GM21390 (cell line): Measurements from ENCODE around the gene RNF41.
"Not testable (repeated sequence)": the region's sequence is repeated elsewhere in the genome, so short reads cannot be mapped to it uniquely, and the experiment has no call there.

Experiments used
- ATAC-seq: cut with Tn5 transposase; IDR thresholded peaks from one replicate; pipeline ENCODE4 v1.9.1; 2021; ENCODE audit not compliant: unreplicated experiment

Gene RNF41

GRCh38 chr12:56172839-56173238 lies 48.9 kb downstream of the RNF41 start:
- ATAC-seq, result no peak

DNA sequence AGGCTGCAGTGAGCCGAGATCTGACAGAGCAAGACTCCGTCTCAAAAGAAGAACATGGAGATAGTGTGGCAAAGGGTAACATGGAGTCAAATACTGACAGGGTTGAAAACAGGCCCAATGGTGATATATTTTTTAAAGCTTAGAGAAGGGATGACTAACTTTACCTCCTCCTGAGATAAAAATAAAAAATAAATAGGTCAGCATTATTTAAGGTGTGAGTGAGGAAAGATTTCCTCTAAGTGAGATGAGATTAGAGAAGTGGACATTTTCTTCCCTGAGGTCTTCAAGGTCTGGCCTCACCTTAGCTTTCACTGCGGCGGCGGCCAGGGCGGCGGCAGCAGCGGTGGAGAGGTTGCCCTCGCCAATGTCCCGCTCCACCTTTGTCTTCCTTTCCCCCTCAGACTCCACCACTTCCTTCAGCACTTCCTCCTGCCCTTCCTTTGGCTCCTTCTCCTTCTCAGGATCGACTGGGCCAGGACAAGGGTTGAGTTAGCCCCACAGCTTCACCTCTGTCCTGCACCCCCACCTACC lies 52.4 kb downstream of the RNF41 start:
- ATAC-seq, result no peak

GRCh38 chr12:56165369-56165768 lies 56.4 kb downstream of the RNF41 start:
- ATAC-seq, result no peak

DNA sequence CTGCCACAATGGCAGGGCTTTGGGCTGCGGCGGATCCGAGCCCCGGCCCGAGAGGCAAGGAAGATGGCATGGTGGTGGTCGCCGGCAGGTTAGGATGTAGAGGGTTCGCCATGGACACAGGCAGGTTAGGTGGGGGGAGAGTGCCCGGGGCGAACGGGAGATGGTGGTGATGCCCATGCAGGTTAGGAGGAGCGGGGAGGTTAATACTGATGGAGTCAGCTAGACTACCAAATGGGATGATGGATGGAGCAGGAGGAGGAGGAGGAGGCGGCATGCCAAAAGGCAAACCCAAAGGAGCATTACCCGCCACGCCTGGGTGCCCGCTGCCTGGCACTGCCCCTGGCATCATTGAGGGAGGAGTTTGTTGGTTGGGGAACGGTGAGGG lies 57.4 kb downstream of the RNF41 start:
- no peak for ATAC-seq

DNA sequence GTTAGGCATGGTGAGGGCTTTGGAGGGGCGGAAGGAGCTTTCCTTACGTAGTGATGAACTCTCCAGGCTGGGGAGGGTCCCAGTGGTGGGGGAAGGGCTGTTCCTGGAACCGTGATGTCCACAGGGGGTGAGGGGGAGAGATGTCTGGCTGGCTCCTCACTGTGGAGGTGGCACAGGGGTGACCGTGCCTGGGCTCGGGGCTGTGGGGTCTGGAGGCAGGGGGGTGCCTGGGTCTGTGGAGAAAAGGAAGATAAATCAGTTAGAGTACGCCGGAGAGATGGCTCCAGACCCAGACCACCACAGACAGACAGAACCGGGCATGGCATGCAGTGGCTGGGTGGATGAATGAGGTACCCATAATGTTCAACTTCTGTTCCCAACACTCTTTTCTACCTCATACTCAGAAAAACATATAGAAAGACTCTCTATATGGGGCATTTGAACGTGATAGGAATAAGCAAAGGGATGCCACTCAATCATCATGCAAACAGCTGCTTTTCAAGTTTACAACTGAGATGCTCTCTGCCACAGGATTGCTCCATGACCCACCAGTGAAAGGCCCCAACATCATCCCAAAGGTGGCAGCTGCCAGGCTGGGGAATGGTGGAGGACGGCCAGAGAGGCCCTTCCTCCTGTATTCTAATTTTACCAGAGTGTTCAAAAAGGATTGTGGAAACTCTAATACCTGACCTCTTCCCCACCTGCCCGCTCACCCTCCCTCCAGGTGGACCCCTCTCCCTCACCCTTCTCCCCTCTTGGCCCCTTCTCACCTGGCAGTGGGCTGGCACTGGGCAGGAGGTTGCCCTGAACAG lies 58.0 kb downstream of the RNF41 start:
- no peak for ATAC-seq

- no peak for ATAC-seq
These were observed 59.0 kb downstream of the RNF41 start for GRCh38 chr12:56162468-56163290.

DNA sequence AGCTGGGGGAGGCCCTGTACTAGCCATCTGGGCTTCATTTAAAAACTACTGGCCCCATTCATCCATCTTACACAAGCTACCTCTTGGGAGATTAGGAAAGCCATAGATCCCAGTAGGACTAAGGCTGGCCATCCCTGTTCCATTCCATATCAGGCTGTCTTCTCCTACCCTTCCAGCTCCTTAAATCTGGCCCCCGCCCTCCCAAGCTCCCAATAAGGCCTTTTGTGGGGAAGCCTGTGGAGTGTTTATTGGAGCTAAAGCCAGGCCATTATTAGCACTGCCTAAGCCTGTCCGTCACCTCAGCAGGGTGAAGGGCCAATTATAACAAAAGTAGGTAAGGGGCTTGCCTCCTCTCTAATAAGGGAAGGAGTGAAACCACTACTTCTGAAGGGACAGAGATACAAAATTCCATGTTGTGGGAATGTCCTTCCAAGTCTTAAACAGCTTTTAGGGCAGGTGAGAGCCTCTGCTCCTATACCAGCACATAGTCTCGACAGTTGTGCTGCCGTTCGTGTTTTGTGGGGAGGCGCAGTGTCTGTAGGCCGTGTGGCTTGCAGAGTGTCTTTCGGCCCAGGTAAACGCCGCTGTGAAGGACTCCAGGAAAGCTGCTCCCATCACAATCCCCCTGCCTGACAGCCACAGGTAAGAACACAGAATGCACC lies 59.9 kb downstream of the RNF41 start:
- no peak for ATAC-seq

DNA sequence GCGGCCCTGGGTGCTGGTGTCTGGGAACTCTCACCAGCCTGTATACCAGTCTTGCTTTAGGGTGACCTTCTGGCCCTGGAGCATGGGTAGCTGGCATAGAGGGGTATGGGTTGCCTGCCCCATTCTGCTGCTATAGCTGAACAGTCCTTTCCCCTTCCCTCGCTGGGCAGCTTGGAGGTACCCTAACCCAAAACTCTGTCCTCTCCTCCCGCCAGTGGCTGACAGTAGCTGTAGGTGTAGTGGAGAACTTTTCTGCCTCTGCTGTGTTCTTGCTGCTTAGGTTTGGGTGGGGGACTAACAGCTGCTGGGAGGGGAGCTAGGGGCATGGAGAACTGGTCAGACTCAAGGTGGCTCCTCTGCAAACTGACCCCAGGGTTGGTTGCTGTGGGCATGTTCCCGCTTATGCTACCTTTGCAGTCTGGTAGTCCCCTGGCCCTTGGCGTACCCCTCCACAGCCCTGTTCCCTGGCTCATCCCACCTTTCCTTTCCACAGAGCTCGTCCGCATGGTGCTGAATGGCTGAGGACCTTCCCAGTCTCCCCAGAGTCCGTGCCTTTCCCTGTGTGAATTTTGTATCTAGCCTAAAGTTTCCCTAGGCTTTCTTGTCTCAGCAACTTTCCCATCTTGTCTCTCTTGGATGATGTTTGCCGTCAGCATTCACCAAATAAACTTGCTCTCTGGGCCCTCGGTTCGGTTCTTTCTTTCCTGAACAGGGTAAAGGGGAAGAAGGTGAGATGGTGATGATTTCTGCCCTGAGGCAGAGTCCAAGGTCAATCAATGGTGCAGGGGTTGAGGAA lies 60.6 kb downstream of the RNF41 start:
- no peak for ATAC-seq

- ATAC-seq, result no peak
These were observed 61.4 kb downstream of the RNF41 start for GRCh38 chr12:56160193-56160763.

DNA sequence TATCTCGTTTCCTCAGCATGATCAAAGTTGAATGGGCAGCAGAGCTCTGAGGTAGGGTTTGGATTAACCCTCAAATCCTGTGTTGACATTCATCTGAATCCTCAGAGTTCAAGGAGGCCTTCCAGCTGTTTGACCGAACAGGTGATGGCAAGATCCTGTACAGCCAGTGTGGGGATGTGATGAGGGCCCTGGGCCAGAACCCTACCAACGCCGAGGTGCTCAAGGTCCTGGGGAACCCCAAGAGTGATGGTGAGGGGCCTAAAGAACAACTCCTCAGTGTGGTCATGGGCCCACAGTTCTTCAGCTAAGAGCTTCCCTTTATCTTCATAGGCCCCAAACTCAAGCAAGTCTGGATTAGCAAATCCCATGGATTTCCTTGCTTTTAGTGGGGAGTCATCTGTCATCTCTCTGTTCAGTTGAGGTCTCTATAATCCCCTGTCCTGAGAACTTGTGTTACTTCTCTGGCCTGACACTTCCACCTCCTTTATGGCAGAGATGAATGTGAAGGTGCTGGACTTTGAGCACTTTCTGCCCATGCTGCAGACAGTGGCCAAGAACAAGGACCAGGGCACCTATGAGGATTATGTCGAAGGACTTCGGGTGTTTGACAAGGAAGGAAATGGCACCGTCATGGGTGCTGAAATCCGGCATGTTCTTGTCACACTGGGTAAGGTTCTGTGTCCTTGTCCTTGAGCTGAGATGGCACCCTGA lies 62.1 kb downstream of the RNF41 start:
- ATAC-seq, result no peak

DNA sequence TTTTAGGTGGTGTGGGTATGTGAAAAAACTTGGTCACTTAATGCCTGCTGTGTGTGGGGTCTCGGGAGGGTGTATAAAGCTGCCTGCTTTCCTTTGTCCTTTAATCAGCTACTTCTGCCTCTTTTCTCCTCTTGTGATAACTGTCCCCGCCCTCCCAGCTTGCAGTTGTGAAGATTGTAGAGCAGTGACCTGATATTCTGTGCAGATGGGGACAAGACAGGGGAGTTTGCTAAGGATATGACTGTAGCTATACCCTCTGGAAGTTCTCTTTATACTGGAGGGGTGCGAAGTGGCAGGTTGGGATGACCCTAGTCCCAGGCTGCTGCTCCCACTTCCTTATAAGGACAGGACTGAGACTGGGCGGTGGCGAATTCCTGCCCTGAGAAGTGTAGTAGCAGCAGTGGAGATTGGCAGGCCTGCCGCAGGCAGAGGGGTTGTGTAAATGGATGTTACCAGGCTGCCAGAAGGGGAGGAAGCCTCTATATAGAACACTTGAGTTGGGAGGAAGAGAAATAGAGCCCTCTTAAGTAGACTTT lies 62.7 kb downstream of the RNF41 start:
- no peak for ATAC-seq

DNA sequence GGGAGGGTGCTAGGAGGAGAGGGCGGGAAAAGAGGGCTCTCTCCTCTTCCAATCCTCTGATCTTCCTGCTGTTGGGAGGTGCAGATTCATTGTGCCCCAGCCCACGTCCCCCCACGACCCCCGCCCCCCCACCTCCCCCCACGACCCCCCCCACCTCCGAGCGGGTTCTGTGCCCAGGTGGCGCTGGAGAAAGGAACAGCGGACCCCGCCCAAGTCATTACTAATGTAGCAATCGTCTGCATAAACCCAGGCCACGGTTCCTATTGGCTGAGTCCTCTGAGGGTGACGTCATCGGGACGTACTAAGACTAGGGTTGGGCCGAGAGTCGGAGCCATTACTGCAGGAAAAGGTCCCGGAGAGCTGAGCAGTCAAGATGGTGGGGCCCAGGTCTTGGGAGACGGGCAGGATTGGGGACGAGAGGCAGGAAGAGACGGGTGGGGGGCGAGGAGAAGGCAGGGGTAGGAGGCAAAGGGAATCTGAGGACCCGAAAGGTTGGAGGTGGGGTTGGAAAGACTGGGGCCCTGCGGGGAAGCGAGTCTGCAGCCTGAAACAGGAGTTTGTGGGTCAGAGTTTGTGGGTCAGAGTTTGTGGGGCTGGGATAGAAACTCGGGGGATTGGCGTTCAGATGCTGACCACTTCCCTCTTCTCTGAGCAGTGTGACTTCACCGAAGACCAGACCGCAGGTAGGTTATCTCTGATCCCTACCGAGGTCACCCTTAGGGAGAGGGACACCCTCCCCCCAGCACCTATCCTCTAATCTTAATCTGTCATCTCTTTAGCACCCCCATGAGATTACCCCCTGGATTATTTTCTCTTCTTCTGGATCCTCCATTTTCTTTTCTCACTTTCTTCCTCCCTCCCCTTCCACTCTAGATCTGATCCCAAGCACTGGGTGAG lies 63.4 kb downstream of the RNF41 start, which contains the start of gene MYL6:
TSS of gene MYL6 (plus strand) at position 331 of the 897 bp plus-strand sequence. CDS start at position 374, 43 bp downstream.
- ATAC-seq, result peak; percentile 78

- peak; percentile 36 for ATAC-seq
These were observed 64.3 kb downstream of the RNF41 start for GRCh38 chr12:56157201-56158028.

GRCh38 chr12:56156464-56157200 lies 65.1 kb downstream of the RNF41 start:
- not testable (repeated sequence) for ATAC-seq

GRCh38 chr12:56155256-56155845 lies 66.4 kb downstream of the RNF41 start:
- ATAC-seq, result no peak

- ATAC-seq, result no peak
These were observed 66.9 kb downstream of the RNF41 start for GRCh38 chr12:56154818-56155217.
